GM18508 (cell line): Measurements from ENCODE around the gene MRPL37.
"Not testable (repeated sequence)": the region's sequence is repeated elsewhere in the genome, so short reads cannot be mapped to it uniquely, and the experiment has no call there.

ENCODE experiments used
- ATAC-seq: cut with Tn5 transposase; IDR thresholded peaks from one replicate; pipeline ENCODE4 v1.9.1; 2021; ENCODE audit warnings: moderate number of reproducible peaks; ENCODE audit not compliant: insufficient read depth, unreplicated experiment

MRPL37 gene

DNA sequence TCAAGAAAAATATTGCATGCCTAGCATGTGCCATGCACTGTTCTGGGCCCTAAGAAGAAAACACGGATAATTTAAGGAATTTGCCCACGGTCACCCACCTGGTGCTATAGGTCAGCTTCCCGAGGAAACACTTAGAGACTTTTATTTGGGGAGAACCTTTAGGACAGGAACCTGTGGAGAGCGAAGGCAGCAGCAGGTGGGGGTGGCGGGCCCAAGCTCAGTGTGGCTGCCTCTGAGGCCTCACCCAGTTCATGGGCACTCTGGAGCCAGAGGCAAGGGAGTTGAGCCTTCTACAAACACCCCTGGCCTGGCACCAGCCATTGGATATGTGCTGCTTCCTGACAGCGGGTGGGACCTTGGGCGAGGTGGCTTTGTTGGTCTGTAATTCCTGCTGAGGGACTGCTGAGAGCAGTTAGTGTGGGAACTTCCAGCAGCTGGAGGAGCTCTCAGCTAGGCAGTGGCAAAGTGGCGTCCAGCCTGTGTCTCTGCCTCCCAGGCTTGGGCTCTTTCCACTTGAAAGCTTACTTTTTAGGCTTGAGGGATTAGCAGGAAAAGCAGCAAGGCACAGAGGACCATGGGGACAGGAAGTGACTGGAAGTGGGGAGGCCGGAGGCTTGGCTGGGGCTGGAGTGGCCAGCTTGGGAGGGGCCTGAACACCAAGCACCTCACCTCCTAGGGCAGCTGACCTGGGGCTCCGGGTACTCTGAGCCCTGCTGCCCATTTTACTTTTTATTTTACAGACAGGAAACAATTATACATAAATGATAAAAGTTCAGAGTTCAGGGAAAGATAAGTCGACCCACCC, 19.1 kb downstream of the MRPL37 start:
- no peak for ATAC-seq

DNA sequence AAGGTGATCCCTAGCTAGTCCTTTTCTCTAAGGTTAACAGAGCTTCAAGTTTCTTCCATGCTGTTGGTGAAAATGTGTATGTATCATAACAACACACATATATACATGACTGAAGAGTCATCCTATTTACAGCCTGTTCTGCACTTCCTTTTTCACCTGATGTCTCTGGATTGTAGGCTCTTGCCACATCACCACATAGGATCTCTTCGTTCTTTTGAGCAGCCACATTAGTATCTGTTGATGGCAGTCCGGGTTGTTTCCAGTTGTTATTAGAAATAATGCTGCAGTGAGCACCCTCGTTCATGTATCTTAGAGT, 19.7 kb downstream of the MRPL37 start:
- no peak for ATAC-seq

DNA sequence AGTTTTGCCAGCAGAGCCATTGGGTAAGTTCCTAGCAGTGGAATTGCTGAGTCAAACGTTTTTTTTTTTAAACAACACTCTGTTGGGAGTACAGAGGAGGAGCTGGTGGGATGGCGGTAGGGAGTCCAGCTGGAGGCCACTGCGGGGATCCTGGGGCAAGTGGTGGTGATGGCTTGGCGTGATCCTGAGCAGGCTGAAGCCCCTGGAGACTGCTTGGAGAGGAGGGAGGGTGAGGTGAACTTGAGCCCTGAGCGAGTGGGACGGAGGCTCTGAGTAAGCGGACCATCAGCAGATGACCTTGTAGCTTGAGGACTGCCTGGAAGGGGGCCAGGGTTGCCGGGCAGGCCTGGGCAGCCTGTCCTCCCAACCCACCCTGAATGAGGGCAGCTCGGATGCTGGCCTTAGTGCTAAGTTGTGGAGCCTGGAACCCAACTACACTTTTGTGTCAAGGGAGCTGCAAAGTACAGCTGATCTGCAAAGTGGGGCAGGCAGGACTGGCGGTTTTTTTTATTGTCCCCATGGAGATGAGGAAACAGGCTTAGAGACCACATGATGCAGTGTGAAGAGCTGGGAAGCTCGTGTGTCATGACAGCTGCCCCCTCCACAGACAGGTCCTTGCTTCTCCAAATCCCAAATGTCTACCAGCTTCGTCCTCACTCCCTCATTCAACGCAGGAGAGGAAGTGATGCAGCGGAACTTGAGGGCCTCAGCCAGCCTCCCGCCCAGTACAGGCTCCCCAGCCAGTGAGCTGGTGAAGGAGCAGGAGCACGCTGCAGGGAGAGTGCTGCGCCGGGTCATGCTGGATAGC, 20.2 kb downstream of the MRPL37 start:
- ATAC-seq: no peak

DNA sequence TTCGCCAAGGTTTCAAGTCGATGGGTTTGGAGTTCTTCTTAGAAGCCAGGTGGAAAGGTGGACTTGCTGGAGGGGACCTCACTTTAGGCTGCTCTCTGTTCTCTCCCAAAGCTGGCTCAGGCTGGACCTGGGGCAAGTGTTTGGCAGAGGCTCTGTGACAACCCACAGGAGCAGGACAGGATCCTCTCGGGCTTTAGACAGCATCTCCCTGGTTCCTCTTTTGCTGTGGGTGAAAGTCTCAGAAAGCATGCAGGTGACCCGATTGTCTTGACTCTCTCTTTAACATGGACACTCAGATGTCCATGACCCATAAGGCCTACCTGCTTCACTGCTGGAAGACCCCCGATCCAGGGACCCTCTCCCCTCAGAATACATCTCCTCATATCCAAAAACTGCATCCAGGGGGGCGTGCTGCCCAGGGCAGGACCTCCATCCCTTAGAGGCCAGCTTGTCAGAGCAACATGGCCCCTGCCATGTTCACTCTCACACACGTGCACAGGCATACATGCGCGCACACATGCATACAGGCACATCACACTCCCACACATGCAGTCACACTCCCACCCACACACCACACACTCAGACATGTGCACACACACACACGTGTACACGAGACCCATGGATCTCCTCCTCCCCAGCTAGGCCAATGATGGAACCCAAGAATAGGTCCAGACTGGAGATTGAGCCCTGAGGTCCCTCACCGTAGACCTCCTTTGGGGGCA, 21.3 kb downstream of the MRPL37 start:
- no peak for ATAC-seq

DNA sequence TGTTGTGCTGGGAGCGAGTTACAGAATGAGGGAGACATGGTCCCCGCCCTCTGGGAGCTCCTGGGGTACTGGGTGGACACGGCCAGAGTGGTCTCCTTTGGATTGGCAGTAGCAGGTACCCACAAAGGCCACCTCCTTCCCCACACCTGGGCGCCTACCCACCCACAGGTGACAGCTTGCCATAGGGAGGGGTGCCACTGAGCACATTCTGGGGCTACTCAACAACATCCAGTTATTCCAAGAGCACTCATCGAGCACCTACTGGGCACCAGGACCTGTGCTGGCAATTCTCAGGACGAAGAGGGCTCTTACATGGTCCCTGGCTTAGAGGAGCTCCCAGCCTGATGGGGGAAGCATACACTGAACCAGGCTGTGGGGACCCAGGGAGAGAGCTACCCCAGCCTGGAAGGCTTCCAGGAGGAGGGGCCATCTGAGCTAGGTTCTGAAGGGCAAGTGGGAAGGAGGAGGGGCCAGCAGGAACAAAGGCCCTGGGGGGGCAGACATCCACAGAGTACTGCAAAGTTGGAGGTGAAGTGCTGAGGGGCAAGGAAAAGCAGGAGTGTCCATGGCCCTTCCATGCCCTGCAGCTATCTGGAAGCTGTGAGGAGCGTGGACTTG, 22.0 kb downstream of the MRPL37 start:
- ATAC-seq: no peak

DNA sequence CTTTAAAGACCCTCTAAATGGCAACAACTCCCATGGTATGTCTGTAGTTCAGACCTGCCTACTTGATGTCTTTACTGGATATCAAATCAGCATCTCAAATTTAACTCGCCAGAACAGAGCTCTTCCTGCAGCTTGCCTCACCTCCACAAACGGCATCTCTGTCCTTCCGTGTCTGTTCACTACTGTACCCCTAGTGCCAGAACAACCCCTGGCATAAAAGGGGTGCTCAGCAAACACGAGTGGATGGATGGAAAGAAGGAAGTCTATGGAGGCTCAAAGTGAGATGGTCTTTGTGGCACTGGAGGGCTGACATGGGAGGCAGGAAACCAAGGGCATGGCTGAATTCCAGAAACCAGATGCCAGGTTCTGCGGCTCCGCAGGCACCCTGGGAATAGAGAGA, 22.7 kb downstream of the MRPL37 start:
- ATAC-seq: no peak

DNA sequence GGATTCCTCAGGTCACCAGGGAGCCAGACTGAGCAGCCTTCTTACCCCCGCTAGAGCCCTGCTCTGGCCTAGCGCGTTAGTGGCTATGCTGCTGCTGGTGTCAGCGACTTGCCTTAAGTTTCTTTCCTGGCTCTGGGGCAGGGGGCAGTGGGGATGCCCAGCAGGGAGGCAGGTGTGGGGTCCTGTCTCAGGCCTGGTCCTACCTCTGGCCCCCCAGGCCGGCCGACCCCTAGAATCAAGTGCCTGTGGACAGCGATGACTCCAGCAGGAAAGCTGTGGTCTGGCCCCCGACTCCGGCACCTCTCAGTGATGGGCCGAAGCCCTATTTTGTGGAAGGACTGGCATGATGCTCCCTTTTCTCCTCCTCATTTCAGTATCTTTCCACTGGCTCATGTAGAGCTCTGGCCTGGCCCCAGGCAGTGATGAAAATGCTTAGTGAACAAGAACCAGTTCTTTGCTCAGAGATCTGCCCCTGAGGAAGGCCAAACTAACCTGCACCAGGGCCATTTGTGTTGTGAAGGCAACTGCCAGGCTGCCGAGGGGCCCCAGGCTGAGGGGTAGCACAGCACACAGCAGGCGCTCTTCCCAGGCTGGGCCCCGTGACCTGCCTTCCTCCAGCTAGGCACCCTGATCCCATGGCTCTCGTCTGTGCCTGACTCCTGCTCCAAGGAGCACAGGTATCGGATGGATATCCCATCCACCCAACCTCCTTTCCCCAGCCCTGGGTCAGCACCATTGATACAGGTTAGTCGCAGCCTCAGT, 23.7 kb downstream of the MRPL37 start:
- no peak for ATAC-seq

DNA sequence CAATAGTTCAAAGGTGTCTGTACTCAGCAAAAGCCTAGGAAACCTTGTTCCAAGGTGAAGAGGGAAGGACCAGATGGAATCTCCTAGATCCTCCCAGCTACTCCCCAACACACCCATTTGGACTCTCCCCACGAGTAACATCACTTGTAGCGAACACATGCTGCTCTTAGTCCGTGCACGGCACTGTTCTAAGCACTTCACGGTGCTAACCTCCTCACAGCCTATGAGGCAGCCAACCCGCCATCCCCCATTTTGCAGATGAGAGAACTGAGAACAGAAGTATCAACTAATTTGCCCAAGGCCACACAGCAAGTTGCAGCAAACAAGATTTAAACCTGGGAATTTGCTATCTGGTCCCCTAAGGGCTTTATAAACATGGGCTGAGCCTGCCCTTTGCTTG, 24.3 kb downstream of the MRPL37 start:
- no peak for ATAC-seq

DNA sequence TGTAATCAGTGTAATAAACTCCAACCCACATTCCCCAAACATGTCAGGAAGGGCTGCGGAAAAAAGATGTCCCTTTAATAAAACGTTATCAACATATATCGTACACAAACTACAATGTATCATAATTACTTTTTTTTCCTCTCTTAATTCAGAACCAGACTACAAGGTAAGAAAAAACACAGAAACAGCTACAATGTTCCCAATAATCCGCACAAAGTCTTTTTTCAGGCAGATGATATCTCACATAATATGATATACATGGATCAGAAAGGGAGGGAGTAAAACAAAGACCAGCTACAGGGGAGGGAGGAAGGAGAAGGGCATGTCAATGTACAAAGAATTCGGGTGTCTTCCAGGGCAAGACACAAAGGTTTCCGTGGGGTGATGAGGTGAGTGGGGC, 25.4 kb downstream of the MRPL37 start:
- no peak for ATAC-seq

DNA sequence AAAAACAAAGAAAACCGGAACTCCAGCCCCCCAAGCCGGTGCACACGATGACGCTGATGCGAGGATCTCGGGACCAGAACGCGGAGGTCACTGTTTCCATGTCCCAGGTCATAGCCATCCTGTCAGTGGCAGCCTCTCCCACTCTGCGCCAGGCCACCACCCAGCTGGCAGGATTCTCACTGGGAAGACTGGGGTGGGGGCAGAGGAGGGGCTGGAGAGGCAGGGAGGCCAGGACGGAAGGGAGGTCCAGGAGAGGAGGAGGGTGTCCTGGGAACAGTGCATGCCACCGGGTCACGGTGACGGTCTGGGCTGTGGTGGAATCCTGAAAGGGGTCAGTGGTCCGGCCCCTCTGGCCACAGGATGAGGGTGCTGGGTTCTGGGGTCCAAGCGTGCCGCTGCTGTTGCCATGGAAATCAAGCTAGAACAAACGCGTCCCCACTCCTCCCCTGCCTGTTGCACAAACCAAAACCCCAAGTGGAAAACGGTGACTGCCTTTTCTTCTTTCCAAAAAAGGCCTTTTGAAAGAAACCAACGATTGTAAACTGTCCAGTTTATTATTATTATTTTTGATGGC, 26.1 kb downstream of the MRPL37 start:
- ATAC-seq: no peak

DNA sequence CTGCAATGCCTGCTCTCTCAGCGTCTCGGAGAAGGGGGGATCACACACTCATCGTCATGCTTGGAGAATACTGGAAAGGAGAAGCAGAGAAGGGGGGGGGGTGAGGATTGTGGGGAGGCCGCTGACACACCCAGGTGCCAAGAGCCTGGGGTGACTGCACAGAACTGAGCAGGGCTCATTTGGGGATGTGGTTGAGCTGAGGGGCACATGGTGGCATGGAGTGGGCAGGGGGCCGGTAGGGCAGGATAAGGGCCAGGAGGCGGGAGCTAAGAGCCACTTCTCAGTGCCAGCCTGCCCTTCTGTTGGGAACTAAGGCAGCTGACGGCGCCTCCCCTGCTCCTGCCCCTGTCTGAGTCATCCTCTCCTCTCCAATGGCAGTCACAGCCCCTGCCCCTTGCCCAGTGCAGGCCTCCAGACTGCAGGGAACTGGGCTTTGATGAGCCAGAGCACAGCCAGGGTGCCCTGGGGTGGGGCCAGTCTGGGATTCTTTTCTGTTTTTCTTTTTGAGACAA, 27.2 kb downstream of the MRPL37 start:
- no peak for ATAC-seq

DNA sequence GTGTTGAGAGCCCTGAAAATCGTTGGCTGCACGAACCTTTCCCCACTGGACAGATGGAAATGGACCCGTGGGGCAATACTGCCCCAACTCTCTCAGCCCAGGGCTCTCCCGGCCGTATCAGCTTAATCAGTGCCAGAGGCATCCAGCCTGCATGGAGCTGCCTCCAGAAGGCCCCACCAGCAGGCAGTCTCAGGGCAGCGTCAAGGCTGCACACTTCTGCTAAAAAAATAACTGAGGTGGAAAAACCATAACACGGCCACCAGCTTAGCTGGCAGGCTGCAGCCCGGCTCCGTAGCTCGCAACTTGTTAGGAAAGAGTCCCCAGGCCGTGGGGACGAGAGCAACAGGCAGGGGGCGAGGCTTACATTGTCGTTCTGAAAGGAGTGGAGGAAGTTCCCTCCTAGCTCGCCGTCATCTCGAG, 27.9 kb downstream of the MRPL37 start:
- ATAC-seq: no peak

DNA sequence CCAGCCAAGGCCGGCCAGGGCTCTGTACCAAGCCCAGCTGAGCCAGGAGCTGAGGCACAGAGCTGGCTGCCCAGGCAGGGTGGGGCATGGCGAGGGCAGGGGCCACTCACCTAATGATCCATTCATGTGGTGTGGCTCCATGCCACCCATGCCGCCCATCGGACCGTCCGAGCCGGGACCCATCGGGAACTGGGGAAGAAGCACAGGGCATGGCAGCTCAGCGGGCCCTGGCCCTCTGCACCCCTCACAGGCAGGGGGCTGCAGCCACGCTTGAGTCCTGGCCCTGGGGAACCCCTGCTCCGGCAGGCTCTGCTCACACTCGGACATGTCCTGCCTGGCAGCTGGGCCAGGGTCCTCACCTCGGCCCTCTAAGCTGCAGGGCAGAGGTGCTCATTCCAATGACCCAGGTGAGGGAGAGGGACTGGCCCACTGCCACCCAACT, 28.7 kb downstream of the MRPL37 start:
- no peak for ATAC-seq

DNA sequence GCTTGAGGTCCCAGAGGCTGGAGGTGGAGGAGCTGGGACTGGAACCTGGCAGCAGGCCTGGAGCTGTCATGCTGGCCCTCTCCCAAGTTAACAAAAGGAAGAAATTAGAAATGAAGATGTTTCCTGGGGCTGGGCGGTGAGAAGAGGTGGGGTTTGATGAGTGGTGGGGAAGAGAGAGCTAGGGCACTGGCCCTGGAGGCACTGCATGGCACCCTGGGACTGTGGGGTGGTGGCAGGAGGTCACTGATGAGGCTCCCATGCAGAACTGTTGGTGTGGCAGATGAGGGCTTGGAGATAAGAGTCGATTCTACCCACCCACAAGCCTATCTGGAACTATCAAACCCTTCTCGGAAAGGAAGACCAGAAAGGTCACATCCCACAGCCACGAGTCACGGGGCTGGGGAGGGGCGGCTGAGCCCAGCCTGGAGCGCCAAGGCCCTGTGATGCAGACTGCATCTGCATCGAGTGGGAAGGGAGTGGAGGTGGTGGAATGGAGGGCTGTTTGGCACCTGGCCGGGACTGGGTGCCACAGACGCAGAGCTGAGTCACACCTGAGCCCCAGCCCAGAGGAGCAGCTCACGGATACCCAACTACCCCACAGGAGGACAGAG, 29.4 kb downstream of the MRPL37 start:
- no peak for ATAC-seq

DNA sequence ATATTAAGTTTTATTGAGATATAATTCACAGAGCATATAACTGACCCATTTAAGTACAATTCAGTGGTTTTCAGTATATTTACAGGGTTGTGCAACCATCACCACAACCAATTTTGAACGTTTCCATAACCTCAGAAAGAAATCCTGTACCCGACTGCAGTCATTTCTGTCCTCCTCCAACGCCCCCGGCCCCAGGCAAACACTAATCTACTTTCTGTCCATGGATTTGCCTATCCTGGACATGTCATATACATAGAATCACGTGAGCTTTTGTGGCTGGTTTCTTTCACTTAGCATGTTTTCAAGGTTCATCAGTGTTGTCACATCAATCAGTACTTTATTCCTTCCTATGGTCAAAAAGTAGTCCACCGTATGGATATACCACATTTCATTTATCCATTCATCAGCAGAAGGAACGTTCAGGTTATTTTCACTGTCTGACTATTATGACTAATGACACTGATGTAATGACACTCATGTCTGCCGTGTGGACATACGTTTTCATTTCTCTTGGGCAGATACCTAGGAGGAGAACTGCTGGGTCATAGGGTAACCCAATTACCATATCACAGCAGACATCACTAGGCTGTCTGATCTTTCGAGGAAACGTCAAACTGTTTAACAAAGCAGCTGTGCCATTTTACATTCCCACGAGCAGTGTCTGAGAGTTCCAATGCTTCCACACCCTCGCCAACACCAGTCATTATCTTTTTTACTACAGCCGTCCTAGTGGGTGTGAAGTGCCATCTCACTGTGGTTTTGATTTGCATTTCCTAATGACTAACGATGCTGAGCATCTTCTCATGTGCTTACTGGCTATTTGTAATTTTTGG, 30.8 kb downstream of the MRPL37 start:
- no peak for ATAC-seq

DNA sequence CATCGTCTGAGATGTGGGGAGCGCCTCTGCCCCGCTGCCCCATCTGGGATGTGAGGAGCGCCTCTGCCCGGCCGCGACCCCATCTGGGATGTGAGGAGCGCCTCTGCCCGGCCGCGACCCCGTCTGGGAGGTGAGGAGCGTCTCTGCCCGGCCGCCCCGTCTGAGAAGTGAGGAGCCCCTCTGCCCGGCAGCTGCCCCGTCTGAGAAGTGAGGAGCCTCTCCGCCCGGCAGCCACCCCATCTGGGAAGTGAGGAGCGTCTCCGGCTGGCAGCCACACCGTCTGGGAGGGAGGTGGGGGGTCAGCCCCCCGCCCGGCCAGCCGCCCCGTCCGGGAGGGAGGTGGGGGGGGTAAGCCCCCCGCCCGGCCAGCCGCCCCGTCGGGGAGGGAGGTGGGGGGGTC, 33.2 kb downstream of the MRPL37 start:
- ATAC-seq: not testable (repeated sequence)

DNA sequence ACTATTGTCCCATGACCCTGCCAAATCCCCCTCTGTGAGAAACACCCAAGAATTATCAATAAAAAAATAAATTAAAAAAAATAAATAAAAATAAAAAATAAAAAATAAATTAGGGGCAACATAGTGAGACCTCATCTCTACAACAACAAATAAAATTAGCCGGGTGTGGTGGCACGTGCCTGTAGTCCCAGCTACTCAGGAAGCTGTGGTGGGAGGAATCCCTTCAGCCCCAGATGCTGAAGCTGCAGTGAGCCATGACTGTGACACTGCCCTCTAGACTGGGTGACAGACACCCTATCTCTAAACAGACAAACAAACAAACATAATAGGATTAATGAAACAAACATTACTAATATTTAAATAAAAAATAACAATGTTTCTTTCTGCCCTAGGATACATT, 34.3 kb downstream of the MRPL37 start:
- no peak for ATAC-seq

DNA sequence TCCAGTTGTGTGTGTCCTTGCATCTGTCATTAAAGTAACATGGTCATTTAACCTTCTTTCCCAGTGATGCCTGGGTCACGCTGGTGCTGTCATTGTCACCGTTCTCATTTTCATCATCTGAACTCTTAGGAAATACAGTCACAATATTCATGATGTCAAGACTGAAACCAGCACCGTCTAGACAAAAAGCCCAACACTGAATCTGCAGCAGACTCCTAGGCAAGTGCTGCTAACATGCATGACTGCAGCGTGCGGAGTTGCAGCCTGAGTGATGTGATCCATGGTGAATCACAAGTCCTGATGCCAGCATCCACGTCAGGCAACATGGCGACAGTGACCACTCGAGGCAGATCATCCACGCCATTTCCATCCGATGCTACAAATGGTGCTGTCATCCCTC, 37.6 kb downstream of the MRPL37 start:
- ATAC-seq: no peak
